SK-N-SH (cell line): ENCODE data around the gene NOD1. TPM values are rescaled to one million over a fixed set of nuclear protein-coding genes. Genes with fewer than 3 reads are reported as not detected.
"Not testable (repeated sequence)": the region's sequence is repeated elsewhere in the genome, so short reads cannot be mapped to it uniquely, and the experiment has no call there.

ENCODE experiments used
- CTCF ChIA-PET: fragments of 300-600, 350-600 bp; formaldehyde crosslinking; extraction: SDS; loops from one replicate; lab custom pipeline; 2021; lab: Yijun Ruan, JAX
- POLR2A ChIA-PET: fragments of 350-600 bp; sonication (Branson Sonifier 250); formaldehyde crosslinking; extraction: SDS; loops from one replicate; lab custom pipeline; 2020; ENCODE audit warnings: antibody characterized with exemption, inconsistent platforms; lab: Yijun Ruan, JAX
- DNase-seq: peaks from one replicate; pipeline ENCODE4 v3.0.0; 2012
- H2AFZ ChIP-seq: fragments of 200-600 bp; sonication (generic); 2 replicates; pipeline ENCODE4 v1.8.1; 2016; ENCODE audit warnings: antibody characterized with exemption, mild to moderate bottlenecking, low read depth
- H3F3A ChIP-seq: fragments of 200-600 bp; sonication (generic); replicated peaks from 2 replicates; pipeline ENCODE3; 2016; ENCODE audit warnings: antibody characterized with exemption, mild to moderate bottlenecking; ENCODE audit not compliant: insufficient read depth
- H3K27ac ChIP-seq, 2 experiments: fragments of 200-500 bp in 1 of 2; fragments of 200-600 bp in 1 of 2; sonication (Bioruptor generic) in 1 of 2; sonication (generic), shearing (Covaris generic) in 1 of 2; 2 replicates each; pipeline versions ENCODE4 v1.5.1 to v1.6.1; 2014 to 2016; ENCODE audit warnings: low read depth in 2 of 2, inconsistent platforms in 1 of 2, low read length in 1 of 2, mild to moderate bottlenecking in 1 of 2, mixed read lengths in 1 of 2
- H3K27me3 ChIP-seq: fragments of 200-600 bp; sonication (generic), shearing (Covaris generic); 2 replicates; pipeline ENCODE4 v1.6.1; 2016; ENCODE audit warnings: mixed run types; ENCODE audit not compliant: insufficient read depth
- H3K36me3 ChIP-seq, 2 experiments: fragments of 200-500 bp in 1 of 2; fragments of 200-600 bp in 1 of 2; sonication (Bioruptor generic) in 1 of 2; sonication (generic) in 1 of 2; replicated peaks in 1 of 2; 2 replicates each; pipeline versions ENCODE3 to v1.5.1; 2014 to 2016; ENCODE audit warnings: low read length in 1 of 2, mild to moderate bottlenecking in 1 of 2; ENCODE audit not compliant: insufficient read depth in 2 of 2, control insufficient read depth in 1 of 2
- H3K4me1 ChIP-seq, 2 experiments: fragments of 200-500 bp in 1 of 2; fragments of 200-600 bp in 1 of 2; sonication (Bioruptor generic) in 1 of 2; sonication (generic), shearing (Covaris generic) in 1 of 2; 2 replicates each; pipeline versions ENCODE4 v1.5.1 to v1.6.1; 2014 to 2016; ENCODE audit warnings: low read depth in 1 of 2, low read length in 1 of 2, mixed run types in 1 of 2; ENCODE audit not compliant: insufficient read depth in 2 of 2, control insufficient read depth in 1 of 2
- H3K4me2 ChIP-seq: fragments of 200-600 bp; sonication (generic), shearing (Covaris generic); 2 replicates; pipeline ENCODE4 v1.6.1; 2017; ENCODE audit warnings: mixed run types
- H3K4me3 ChIP-seq, 2 experiments: fragments of 200-500 bp in 1 of 2; fragments of 200-600 bp in 1 of 2; sonication (Bioruptor generic) in 1 of 2; sonication (generic), shearing (Covaris generic) in 1 of 2; 2 replicates each; pipeline versions ENCODE4 v1.5.1 to v1.8.1; 2014 to 2016; ENCODE audit warnings: low read depth in 2 of 2, inconsistent platforms in 1 of 2, low read length in 1 of 2, mild to moderate bottlenecking in 1 of 2, mixed read lengths in 1 of 2, moderate library complexity in 1 of 2
- H3K79me2 ChIP-seq: fragments of 200-600 bp; sonication (generic); 2 replicates; pipeline ENCODE4 v1.8.1; 2017; ENCODE audit warnings: mild to moderate bottlenecking; ENCODE audit not compliant: insufficient read depth
- H3K9ac ChIP-seq: fragments of 200-600 bp; sonication (generic); 2 replicates; pipeline ENCODE4 v1.6.1; 2017; ENCODE audit warnings: mixed run types
- H3K9me2 ChIP-seq: fragments of 200-600 bp; sonication (generic); 2 replicates; pipeline ENCODE4 v1.6.1; 2017; ENCODE audit warnings: mixed run types
- H3K9me3 ChIP-seq: fragments of 200-600 bp; sonication (generic); 2 replicates; pipeline ENCODE4 v1.6.1; 2017; ENCODE audit warnings: mixed run types, mild to moderate bottlenecking, moderate library complexity
- H4K20me1 ChIP-seq: fragments of 200-600 bp; sonication (generic); 2 replicates; pipeline ENCODE4 v1.6.1; 2017; ENCODE audit warnings: mild to moderate bottlenecking, mixed run types; ENCODE audit not compliant: insufficient read depth
- CTCF ChIP-seq: fragments of 200-600 bp; sonication (generic); IDR thresholded peaks from 2 replicates; pipeline ENCODE4 v1.6.1; 2017; ENCODE audit warnings: antibody characterized with exemption, mild to moderate bottlenecking, moderate library complexity
- EP300 ChIP-seq, 2 experiments: IDR thresholded peaks; 2 replicates each; pipeline versions ENCODE4 v1.4.0 to v1.6.1; 2012; ENCODE audit warnings: borderline replicate concordance in 1 of 2, low read depth in 1 of 2, low read length in 1 of 2
- EZH2phosphoT487 ChIP-seq: fragments of 200-600 bp; sonication (generic); IDR thresholded peaks from 2 replicates; pipeline ENCODE4 v1.6.1; 2017; ENCODE audit warnings: low read depth, mixed run types, mild to moderate bottlenecking, antibody characterized with exemption, moderate library complexity, borderline replicate concordance
- FOSL2 ChIP-seq: IDR thresholded peaks from 2 replicates; pipeline ENCODE4 v1.4.0; 2012; ENCODE audit warnings: low read depth, mild to moderate bottlenecking, moderate library complexity, borderline replicate concordance
- FOXJ3 ChIP-seq: sonication (generic); formaldehyde crosslinking; IDR thresholded peaks from 2 replicates; pipeline ENCODE4 v1.5.1; 2020; ENCODE audit warnings: mild to moderate bottlenecking, missing genetic modification reagents
- JUND ChIP-seq: IDR thresholded peaks from 2 replicates; pipeline ENCODE4 v1.4.0; 2012
- MAX ChIP-seq: IDR thresholded peaks from 2 replicates; pipeline ENCODE4 v1.4.0; 2012; ENCODE audit warnings: low read depth
- MXI1 ChIP-seq: IDR thresholded peaks from 2 replicates; pipeline ENCODE4 v1.6.1; 2012; ENCODE audit warnings: mild to moderate bottlenecking, low read depth, low read length, improper control_type of control experiment
- NRF1 ChIP-seq: IDR thresholded peaks from 2 replicates; pipeline ENCODE4 v1.6.1; 2012; ENCODE audit warnings: low read depth, mild to moderate bottlenecking, low read length
- POLR2AphosphoS5 ChIP-seq: IDR thresholded peaks from 2 replicates; pipeline ENCODE4 v1.6.1; 2012; ENCODE audit warnings: low read depth, low read length
- RFX5 ChIP-seq: IDR thresholded peaks from 2 replicates; pipeline ENCODE4 v1.6.1; 2012; ENCODE audit warnings: mild to moderate bottlenecking, improper control_type of control experiment, low read length
- RXRA ChIP-seq: IDR thresholded peaks from 2 replicates; pipeline ENCODE4 v1.4.0; 2012; ENCODE audit warnings: low read depth, mild to moderate bottlenecking, borderline replicate concordance
- SIN3A ChIP-seq: IDR thresholded peaks from 2 replicates; pipeline ENCODE4 v1.6.1; 2012; ENCODE audit warnings: low read depth, mild to moderate bottlenecking, low read length, moderate library complexity, borderline replicate concordance
- SMC3 ChIP-seq: IDR thresholded peaks from 2 replicates; pipeline ENCODE4 v1.6.1; 2012; ENCODE audit warnings: low read depth, low read length, improper control_type of control experiment
- TEAD4 ChIP-seq: IDR thresholded peaks from 2 replicates; pipeline ENCODE4 v1.4.0; 2012; ENCODE audit warnings: mild to moderate bottlenecking, borderline replicate concordance; ENCODE audit not compliant: insufficient read depth
- USF1 ChIP-seq: IDR thresholded peaks from 2 replicates; pipeline ENCODE4 v1.4.0; 2012; ENCODE audit warnings: low read depth, borderline replicate concordance
- WGBS: methylation state at CpG from one replicate; pipeline ENCODE4 v1.1.6; 2017; ENCODE audit warnings: low lambda C conversion rate; 5-methylcytosine and 5-hydroxymethylcytosine counted together
- polyA plus RNA-seq, 3 experiments: library from polyadenylated mRNA; depleted of rRNA; stranded (reverse); fragments of >200 nt; gene quantifications; 2 replicates each; pipeline ENCODE4 v1.2.3, GENCODE V29; 2012

Gene NOD1
- polyA plus RNA-seq, 1 of the 3 experiments (the other 2 are of a cell fraction): 5.5 TPM

GRCh38 chr7:30478349-30479201 lies at the start of gene NOD1 (continued):
- peak; percentile 49; the same call in 1 of the 2 replicates for TF ChIP-seq USF1
- peak; percentile 72 for TF ChIP-seq MAX
- peak; percentile 20; the same call in 1 of the 2 replicates for TF ChIP-seq NRF1
- no peak for TF ChIP-seq RFX5
- no peak for TF ChIP-seq FOSL2
- TF ChIP-seq EP300 (IDR thresholded peaks at IDR 0.05; ENCODE audit: borderline replicate concordance in 1 of 2, low read depth in 1 of 2, low read length in 1 of 2): peak in 1 of 2 experiments; percentile 6; a peak in 3 of 4 replicates
- TF ChIP-seq JUND: no peak
- TF ChIP-seq EZH2phosphoT487: no peak
- peak; percentile 88 for TF ChIP-seq POLR2AphosphoS5
- TF ChIP-seq FOXJ3 (CRISPR knock-in tag): no peak; the same call in 1 of the 2 replicates
- TF ChIP-seq SIN3A: no peak
- no peak for TF ChIP-seq SMC3
- no peak for TF ChIP-seq RXRA
- TF ChIP-seq TEAD4: no peak
- peak; percentile 19; the same call in 1 of the 2 replicates for TF ChIP-seq CTCF
- TF ChIP-seq MXI1: peak; percentile 77

- H3K4me1 ChIP-seq, POLR2A ChIA-PET, H3F3A ChIP-seq, H3K27me3 ChIP-seq, H4K20me1 ChIP-seq, DNase-seq, H3K27ac ChIP-seq, H3K9ac ChIP-seq, H3K79me2 ChIP-seq, H3K4me3 ChIP-seq, H3K9me3 ChIP-seq, H3K9me2 ChIP-seq, H3K4me2 ChIP-seq, H2AFZ ChIP-seq, H3K36me3 ChIP-seq: not testable (repeated sequence)
- WGBS: 33% methylated on average over 1 of the region's 1 CpG
- CTCF ChIA-PET: interaction anchor here (0.7 to 1.6 kb wide), 3 partner anchors 17 to 214 kb away, joined by 3 to 7 read pairs (median 3); no protein-coding TSS in a partner anchor
Measured at GRCh38 chr7:30527297-30527696, 48.7 kb upstream of the NOD1 start.
